SIG-M5 treated with dmso at 0.1 percent for 504 hours (cell line): Measurements from ENCODE around the gene TMEM238.
A peak's percentile ranks its signal among the peaks of the same experiment; 100 is the strongest.
"Not testable (repeated sequence)": the region's sequence is repeated elsewhere in the genome, so short reads cannot be mapped to it uniquely, and the experiment has no call there.

ENCODE experiments used
- DNase-seq: peaks from one replicate; lab custom pipeline; 2025; ENCODE audit not compliant: unreplicated experiment; lab: John Stamatoyannopoulos, UW

Gene TMEM238

DNA sequence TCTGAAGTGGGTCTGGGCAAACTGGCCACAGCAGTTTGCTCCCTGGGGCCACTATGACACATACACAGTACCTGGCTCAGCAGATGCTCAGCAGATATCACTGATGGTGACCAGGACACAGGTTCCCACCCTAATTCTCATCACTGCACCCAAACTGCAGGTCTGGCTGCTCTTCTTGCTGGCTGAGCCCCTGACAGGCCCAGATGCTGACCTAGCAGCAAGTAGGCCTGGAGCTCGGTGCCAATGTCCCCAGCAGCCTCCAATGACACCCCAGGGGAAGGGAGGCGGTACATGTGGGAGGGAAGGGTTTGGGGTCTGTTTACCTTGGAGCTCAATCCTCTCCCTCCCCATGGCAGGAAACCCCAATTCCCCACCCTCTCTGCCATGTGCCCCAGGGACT lies 18.4 kb upstream of the TMEM238 start:
- DNase-seq = no peak

DNA sequence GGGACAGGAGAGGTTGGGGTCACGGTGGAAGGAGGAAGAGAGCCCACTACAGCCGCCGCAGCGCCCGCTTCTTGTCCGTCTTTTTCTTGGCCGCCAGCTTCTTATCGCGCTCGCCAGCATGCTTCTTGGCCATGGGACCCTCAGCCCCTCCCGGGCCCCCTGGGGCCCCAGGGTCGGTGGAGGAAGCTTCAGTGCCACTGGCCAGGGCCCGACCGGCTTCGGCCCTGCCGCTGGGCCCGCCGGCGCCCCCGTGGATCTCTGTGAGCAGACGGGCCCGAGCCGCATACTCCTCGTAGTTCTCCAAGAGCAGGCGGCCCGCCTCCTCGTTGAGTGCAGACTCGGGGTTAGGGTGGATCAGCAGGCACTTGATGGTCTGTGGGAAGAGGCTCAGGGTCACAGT lies 17.3 kb upstream of the TMEM238 start:
- DNase-seq = not testable (repeated sequence)

DNA sequence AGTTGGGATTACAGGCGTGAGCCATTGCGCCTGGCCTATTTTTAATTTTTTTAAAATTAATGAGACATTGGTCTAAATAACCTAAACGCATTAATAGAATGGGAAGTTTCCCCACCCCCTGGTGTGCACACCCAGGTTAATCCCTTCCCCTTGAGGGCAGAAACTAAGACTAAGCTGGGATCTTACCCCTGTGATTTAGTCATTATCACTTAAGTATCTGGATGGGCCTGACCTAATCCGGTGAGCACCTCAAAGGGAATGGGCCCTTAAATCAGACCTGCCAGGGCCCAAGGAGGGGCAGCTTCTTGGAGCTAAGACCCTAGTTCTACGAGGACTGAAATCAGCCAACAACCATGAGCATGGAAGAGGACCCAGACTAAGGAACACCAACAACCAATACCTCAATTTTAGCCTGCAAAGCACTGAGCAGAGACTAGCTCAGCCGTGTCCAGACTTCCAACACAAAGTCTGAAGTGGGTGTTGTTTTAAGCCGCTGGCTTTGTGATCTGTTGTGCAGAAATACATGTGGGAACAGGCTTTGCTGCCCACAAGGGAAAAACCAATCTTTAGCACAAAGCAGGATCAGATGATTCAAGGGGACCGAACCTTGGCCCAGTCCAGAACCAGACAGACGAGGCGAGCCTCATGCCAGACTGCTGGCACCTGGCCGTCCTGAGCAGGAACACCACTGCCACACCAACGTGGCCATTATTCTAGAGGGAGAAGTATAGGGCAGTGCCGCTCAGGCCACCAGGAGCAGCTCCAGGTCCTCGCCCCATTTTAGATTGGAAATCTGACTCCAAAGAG lies 16.4 kb upstream of the TMEM238 start:
- DNase-seq = no peak

- peak; percentile 80 for DNase-seq
Measured at GRCh38 chr19:55398200-55398925, 14.3 kb upstream of the TMEM238 start.

DNA sequence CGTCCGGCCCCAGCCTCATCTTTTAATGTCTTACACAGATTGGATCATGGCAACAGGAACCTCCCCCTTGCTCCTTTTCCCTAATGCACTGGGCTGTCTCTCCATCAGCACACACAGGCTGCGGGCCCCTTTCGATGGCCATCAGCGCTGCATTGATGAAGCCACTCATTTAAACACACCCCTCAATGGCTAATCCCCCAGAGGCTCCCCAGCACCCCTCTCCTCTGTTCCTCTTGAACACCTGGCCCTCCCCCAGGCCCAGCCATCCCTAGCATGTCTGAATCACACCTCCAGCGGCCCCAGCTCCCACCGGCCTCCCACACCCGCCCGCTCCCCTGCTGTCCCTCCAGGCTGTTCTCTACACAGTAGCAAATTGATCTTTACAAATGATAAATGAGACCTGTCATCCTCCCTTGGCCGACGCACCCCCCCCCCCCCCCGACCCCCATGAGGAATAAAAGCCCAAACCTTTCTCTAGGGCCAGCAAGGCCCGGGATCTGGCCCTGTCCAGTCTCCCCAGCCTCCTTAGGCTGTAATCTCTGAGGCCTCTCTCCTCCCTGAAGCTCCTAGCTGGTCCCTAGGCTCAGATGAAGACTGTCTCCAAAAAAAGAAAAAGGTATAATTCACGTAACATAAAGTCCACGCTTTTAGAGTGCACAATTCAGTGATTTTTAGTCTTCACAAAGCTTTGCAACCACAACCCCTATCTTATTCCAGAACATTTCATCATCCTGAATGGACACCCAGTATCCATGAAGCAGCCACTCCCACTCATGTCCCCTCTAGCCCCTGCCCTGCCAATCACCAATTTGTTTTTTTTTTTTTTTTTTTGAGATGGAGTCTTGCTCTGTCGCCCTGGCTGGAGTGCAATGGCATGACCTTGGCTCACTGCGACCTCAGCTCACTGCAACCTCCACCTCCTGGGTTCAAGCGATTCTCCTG lies 9.0 kb upstream of the TMEM238 start:
- DNase-seq = no peak

- no peak for DNase-seq
Measured at GRCh38 chr19:55391702-55392615, 7.9 kb upstream of the TMEM238 start.

DNA sequence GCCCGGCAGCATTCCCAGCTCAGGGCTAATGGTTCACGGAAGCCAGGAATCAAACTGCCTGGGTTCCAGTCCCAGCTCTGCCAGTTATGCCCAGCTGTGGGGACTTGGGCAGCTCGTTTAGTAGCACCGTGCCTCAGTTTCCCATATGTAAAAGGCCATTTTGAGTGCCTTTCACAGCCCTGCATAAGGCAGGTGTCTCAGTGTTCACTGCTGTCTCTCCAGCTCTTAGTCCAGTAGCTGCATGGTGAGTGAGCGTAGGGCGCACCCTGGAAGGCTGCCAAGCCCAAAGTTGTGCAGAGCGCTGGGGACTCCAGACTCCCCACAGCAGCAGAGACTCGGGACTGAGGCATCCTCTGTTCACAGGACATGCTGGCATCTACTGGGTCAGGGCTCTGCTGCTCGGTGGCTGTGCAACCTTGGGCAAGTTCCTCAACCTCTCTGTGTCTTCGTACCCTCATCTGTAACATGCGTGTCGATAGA lies 7.1 kb upstream of the TMEM238 start:
- no peak for DNase-seq

DNA sequence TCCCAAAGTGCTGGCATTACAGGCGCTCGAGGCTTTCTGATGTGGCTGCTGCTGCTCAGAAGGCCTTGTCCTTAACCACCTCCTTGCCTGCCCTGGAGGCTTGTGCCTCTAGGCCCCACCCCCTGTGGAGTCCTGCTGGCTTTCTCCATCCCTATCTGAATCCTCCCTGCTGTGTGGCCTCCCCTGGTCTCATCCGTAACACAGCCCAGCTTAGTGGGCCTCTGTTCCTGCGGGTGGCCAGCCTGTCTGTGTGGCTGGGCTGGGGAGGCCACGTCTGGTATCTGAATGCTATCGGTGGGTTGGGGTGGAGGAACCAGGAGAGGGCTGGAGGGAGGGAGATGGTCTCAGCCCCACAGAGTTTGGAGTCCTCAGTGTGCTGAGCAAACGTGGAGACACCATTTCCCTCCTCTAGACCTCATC lies 6.4 kb upstream of the TMEM238 start:
- DNase-seq = no peak

- no peak for DNase-seq
Measured at GRCh38 chr19:55389386-55390317, 5.6 kb upstream of the TMEM238 start.

DNA sequence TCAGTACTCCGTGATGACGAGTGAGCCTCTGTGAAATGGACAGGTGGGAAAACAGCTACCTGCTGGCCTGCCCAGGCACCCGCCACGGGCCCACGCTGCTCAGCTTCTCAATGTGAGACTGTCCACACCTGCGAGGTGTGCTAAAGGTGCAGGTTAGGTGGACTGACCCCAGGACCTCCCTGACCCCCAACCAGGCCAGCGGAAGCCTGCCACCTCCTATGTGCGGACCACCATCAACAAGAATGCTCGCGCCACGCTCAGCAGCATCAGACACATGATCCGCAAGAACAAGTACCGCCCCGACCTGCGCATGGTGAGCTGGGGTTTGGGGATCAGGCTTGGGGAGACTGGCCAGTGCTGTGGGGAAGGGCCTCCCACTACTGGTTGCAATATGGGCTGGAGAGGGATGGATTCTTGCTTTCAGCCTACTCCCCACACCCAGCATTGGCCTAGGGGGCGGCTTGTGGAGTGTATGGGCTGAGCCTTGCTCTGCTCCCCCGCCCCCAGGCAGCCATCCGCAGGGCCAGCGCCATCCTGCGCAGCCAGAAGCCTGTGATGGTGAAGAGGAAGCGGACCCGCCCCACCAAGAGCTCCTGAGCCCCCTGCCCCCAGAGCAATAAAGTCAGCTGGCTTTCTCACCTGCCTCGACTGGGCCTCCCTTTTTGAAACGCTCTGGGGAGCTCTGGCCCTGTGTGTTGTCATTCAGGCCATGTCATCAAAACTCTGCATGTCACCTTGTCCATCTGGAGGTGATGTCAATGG lies 3.8 kb upstream of the TMEM238 start:
- DNase-seq = no peak

DNA sequence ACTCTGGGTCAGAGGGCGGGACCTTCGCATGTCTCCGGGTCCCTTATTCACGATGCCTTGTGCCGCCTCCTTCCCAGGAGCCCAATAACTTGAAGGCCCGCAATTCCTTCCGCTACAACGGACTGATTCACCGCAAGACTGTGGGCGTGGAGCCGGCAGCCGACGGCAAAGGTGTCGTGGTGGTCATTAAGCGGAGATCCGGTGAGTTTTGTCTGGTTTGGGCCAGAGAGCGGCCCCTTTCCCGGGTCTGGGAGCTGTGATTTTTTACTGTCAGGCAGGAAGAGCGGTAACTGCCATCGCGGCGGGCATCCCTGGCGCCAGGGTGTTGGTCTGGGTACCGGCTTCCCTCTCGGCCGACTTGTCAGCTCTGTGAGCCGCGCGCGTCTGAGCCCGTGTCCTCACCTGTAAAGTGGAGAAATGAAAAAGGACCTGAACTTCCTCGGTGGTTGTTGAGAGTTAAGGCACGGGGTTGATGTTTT lies 2.4 kb upstream of the TMEM238 start:
- no peak for DNase-seq

DNA sequence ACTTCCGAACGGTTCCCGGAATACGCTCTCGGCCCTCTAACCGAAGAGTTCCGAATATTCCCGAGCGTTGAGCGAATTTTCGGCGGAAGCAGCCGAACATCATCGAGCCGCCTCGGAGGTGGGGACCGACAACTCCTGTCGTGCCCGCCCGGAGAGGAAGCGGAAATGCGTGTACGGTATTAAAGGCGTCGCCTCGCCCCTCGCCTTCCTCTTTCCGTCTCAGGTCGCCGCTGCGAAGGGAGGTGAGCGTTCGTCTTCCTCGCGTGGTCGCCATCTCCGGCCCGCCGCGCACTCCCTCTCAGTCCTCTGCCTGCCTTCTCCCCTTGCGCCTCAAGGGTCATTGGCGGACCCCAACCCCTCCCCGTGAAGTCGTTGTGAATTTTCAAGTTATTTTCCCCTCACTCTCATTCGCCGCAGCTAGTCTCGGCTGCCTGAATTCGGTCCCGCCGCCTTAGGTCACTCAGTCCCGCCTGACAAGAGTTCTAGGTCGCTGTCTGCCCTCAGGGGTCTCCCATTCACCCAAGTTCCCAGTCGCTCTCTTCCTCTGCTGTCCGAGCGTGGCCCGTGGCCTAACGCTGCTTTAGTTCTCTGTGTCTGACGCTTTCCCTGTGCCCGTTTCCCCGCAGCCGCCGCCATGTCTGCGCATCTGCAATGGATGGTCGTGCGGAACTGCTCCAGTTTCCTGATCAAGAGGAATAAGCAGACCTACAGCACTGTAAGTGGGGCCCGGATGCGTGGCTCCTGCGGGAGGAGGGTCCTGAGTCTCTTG lies 1.8 kb upstream of the TMEM238 start, which contains the start of gene RPL28:
Gene RPL28 (plus strand): TSS at position 209 of the 769 bp plus-strand sequence. CDS start 426 bp downstream, at position 635.
- DNase-seq = peak; percentile 94

GRCh38 chr19:55384920-55385723 lies 1.0 kb upstream of the TMEM238 start:
- DNase-seq = peak; percentile 90

- peak; percentile 55 for DNase-seq
Measured at GRCh38 chr19:55383279-55384130, 587 bp downstream of the TMEM238 start.

DNA sequence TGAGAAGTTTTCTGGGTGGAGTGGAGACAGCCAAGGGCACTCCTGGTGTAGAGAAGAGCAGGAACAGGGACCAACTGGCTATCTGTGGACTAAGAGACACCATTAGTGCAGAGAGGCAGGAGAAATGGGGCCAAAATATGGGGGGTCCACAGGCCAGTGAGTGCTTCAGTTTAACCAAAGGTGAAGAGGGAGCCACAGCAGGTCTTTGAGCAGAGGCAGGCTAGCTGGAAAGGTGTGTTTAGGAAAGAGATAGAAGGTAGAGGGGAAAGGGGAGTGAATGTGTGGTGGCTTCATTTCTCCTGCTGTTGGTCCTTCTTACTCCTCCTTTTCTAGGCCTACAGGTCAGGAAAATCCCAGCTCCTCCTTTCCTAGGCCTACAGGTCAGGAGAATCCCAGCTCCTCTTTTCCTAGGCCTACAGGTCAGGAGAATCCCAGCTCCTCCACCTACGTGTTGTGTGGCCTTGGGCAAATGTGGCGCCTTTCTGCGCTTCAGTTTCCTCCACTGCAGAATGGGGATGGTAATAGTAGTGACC lies 1.5 kb downstream of the TMEM238 start:
- DNase-seq = no peak
